ENCODE results near the gene TMEM53.

DNA sequence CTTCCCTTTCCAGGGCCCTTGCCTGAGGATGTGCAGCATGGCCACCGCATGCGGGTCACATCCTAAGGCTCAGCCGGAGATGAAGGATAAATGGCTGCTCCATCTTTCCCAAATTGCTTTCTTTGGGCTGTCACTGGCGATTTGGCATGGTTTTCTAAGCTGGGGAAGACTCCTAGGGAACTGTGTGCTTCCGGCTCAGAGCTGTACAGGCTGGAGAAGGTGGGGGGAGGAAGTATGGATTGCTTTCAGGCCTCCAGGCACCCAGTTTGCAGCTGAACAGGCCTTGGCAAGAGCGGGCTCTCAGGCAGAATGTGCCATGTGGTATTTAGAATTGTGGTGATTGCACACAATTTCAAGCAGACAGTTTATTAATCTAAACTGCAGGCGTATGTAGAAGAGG is 48.9 kb downstream of the TMEM53 start:
- TF ChIP-seq, protein P1, sequence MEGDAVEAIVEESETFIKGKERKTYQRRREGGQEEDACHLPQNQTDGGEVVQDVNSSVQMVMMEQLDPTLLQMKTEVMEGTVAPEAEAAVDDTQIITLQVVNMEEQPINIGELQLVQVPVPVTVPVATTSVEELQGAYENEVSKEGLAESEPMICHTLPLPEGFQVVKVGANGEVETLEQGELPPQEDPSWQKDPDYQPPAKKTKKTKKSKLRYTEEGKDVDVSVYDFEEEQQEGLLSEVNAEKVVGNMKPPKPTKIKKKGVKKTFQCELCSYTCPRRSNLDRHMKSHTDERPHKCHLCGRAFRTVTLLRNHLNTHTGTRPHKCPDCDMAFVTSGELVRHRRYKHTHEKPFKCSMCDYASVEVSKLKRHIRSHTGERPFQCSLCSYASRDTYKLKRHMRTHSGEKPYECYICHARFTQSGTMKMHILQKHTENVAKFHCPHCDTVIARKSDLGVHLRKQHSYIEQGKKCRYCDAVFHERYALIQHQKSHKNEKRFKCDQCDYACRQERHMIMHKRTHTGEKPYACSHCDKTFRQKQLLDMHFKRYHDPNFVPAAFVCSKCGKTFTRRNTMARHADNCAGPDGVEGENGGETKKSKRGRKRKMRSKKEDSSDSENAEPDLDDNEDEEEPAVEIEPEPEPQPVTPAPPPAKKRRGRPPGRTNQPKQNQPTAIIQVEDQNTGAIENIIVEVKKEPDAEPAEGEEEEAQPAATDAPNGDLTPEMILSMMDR (IDR thresholded peaks at IDR 0.05; ENCODE audit: insufficient read depth, low read length, poor library complexity, severe bottlenecking), result no peak
- TF ChIP-seq EZH2phosphoT487 (conservative IDR thresholded peaks at IDR 0.05; ENCODE audit: low read length), result no peak

Data from SU-DHL-6 (cell line).